GM18907 (cell line): ENCODE measurements around the gene DHRS12.
"Not testable (repeated sequence)": the region's sequence is repeated elsewhere in the genome, so short reads cannot be mapped to it uniquely, and the experiment has no call there.

Experiments used
- ATAC-seq: cut with Tn5 transposase; IDR thresholded peaks from one replicate; pipeline ENCODE4 v1.9.1; 2021; ENCODE audit warnings: mild to moderate bottlenecking, moderate library complexity; ENCODE audit not compliant: unreplicated experiment

The DHRS12 gene

GRCh38 chr13:51828730-51829567 lies 25.0 kb upstream of the DHRS12 start:
- no peak for ATAC-seq

DNA sequence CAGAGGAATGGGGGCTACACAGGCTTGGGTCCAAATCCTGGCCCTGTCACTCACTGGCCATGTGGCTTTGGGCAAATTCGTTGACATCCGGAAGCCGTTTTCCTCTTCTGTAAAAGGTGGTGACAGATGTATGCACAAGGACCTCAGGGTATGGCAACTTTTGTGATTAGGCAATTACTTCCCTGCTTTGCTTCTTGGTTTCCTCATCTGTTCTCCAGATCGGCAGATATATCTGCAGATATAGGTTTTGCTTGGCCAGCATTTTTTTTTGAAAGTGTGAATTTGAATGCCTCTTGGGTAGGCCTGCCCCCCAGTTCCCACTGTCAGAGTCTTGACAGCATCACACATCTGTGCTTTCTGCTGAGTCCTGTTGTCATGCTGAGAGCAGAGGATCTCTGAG lies 23.3 kb upstream of the DHRS12 start:
- ATAC-seq: no peak

- no peak for ATAC-seq
These were observed 22.6 kb upstream of the DHRS12 start for GRCh38 chr13:51826606-51827005.

DNA sequence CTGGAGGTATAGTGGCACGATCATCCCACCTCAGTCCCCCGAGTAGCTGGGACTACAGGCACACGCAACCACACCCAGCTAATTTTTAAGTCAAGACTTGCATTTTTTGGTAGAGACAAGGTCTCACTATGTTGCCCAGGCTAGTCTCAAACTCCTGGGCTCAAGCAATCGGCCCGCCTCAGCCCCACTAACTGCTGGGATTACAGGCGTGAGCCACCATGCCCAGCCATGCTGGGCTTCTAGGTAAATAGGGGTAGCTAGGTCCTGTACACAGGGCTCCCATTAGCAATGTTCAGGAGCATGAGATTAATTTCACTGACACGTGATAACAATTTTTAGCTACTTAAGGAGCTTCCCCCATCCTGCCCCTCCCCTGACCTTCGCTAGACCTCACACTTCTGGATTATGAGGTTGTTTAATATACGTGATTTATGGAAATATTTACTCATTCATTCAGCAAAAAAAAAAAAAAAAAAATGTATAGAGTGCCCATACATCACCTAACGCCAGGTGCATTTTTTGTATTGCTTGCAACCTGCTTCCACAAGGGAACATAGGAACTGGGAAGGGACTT lies 21.8 kb upstream of the DHRS12 start:
- no peak for ATAC-seq

DNA sequence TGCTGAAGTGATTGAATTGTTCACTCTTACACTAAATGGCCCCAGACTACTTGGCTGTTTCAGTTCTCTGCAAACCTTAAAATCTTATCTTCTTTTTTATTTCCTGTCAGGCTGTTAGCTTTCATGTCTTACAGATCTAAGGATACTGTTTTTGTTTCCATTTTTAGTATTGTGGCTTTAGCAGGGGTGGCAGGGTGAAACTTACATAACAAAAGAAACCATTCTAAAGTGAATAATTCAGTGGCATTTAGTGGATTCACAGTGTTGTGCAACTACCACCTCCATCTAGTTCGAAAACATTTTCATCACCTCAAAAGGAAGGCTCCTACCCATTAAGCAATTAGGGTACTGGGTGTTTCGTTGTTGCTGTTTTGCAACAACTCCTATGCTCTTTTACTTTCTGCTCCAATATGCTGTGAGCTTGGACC lies 21.2 kb upstream of the DHRS12 start:
- ATAC-seq: no peak

DNA sequence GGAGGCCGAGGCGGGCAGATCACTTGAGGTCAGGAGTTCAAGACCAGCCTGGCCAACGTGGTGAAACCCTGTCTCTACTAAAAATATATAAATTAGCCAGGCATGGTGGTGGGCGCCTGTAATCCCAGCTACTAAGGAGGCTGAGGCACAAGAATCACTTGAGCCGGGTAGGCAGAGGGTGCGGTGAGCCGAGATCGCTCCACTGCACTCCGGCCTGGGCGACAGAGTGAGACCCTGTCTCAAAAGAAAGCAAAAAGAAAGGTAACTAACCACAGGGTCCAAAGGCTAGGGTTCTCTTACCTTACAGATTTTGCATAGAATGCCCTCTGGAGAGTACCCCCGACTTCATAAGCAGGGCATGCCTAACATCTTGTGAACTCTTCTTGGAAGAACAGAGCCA lies 20.7 kb upstream of the DHRS12 start:
- ATAC-seq: not testable (repeated sequence)

DNA sequence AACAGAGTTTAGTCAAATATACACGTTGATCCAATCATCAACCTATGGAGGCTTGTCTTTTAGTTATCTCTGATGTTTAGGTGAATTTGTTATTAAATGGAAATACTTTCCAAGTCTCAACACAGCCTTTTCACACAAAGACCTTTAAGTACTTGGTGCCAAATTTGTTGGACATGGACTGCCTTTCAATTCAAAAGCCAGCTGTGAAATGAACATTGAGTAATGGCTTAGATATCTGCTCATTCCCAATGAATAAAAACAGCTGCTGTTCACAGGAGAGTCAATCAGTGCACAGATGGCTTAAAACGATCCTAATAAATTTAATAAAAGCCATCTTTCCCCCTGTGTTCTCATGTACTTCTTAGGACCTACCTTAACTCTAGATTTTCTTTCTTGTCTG lies 19.9 kb upstream of the DHRS12 start:
- ATAC-seq: no peak

DNA sequence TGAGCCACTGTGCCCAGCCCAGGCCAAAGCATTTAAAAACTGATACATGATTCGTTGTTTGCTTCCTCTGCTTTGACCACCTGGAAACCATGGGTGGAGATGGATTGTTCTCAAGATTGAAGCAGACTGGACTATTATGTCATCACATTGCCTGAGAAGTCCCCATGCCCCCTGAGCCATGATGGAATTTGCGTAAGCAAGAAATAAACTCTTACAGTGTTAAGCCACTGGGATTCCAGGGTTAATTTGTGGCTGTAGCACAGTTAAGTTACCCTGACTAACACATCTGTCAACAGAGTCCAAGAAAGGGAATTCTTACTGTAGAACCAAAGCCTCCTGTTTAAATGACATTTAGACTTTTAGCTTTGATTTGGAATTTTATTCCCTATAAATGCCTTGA lies 19.4 kb upstream of the DHRS12 start:
- no peak for ATAC-seq

GRCh38 chr13:51822106-51822815 lies 18.3 kb upstream of the DHRS12 start:
- no peak for ATAC-seq

DNA sequence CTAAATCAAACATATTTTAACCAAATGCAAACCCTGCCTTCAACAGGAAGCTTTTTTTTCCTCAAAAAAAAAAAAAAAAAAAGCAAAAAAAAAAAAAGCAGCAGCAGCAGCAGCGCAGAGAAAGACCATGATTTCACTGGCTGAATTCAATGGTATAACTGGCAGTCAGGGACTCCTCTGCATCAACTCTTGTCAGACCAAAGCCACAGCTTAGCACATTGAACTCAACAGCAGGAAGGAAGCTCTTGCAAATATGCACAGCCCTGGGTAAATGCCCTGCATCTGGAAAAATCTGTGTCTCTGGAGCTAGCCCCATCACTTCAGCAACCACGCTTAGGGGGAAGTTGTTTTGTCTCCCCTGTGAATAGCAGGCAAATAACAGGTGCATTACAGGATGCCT lies 17.6 kb upstream of the DHRS12 start:
- no peak for ATAC-seq

DNA sequence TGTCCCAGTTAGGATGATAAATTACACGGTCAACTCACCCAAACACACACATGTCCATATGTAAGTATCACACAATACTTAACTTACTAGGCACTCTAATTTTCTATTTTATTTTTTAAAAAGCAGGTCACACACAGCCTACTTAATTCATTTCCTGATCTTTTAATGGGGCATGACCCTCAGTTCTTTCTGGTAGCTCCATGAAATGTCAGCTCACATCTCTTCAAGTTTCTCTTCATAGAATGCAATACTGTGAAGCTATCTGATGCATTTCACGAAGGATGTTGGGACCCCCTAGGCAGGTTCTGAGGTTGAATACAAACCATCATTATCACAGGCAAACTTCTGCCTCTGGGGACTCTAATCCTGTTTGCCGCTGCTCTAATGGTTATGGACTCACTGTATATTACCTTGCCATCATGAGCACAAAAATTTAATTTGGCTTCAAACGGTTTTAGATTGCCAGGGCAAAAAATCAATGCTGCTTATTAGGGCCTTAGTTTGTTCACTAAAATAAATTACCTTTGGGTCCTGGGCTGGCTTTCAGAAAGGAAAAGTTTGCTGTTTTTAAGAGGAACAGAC lies 16.1 kb upstream of the DHRS12 start:
- no peak for ATAC-seq

GRCh38 chr13:51819544-51819943 lies 15.6 kb upstream of the DHRS12 start:
- no peak for ATAC-seq

DNA sequence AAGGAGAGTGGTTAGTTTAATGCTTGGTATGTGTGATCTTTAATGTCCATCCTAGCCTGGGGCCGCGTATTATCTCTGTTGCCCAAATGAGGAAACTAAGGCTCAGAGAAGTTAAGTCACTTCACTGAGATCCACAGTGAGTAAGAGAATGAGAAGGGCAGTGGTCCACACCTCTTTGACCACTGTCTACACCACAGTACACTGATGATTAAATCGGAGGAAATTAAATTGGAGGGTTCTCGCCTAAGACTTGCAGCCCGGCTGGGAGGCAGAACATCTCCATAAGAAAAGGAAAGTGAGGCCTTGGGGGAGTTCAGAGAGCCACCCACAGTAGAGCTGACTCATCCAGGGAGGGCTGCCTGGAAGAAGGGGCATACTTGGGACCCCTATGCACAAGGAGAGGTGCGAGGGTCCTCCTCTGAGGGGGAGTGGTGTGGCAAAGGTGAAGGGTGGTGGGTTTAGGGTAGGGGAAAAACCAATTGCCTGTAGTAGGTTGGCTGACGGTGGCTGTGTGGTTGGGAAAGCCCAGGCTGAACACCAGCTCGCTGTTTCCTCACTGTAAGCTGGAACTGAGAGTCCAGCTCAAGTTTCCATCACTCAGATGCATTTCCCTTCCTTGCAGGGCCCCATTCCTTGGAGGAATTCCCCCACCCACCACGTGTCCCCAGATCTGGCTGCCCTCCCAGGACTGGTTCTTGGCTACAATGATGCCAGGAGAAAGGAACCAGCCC lies 15.0 kb upstream of the DHRS12 start:
- peak; percentile 47 for ATAC-seq

DNA sequence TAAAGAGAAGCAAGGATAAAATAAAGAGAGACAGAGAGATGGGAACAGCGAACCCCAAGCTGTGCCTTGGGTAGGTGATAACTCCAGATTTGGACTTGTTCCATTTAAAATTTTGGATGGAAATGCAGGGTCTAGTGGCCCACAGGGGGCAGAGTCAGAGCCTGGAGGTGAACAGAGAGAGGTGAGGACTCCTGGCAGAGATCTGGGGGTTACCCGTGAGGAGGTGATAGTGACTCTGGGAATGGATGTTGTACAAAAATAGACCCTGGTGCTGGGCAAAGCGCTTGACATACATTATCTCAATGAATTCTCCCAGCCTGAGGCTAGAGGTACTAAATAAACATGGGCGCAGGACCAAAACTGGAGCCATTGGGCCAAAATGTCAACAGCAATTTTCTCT lies 14.3 kb upstream of the DHRS12 start:
- ATAC-seq: no peak

DNA sequence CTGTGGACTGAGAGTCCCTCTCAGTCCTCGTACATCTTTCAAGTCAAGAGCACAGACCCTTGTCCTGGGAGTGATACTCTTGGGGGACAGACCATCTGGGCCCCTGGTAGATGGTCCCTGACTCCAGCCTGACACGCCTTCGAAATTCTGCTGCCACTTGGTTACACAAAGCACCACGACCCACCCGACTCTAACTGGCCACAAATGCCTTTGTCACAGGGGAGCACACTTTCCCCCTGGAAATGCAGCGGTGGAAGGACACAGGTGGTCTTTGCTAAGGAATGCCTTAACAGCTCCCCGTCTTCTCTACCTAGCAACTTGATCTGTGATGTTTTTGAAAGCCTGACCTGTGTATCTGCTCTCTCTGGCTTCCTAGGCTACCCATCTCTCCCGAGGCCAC lies 13.8 kb upstream of the DHRS12 start:
- ATAC-seq: no peak

DNA sequence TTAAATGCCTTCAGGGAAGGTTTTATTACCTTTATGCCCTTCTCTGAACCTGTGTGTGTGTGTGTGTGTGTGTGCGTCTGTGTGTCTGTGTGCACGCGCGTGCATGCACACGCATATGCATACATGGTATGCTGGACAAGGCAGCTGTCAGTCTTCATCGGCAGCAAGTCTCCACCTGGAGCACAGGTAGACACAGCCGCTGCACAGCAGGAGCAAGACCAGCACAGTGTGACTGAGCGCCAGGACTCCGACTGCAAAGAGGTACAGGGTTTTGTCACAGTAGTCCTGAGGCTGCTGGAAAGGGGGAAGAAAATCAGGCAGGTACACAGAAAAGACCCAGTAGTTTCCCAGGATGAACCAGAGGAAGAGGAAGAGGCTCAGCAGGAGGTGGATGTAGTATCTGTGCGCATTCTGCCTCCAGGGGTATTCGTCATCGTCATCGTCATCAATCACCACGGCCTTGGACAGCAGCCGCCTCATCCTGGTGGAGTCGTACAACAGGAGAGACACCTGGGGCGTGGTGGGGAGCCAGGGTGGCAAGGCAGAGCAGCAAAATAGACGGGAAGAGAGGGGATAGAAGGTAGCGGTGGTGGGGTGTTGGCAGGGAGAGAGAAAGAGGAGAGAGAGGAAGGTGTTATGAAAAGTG lies 12.8 kb upstream of the DHRS12 start:
- no peak for ATAC-seq

- no peak for ATAC-seq
These were observed 11.9 kb upstream of the DHRS12 start for GRCh38 chr13:51815848-51816247.

DNA sequence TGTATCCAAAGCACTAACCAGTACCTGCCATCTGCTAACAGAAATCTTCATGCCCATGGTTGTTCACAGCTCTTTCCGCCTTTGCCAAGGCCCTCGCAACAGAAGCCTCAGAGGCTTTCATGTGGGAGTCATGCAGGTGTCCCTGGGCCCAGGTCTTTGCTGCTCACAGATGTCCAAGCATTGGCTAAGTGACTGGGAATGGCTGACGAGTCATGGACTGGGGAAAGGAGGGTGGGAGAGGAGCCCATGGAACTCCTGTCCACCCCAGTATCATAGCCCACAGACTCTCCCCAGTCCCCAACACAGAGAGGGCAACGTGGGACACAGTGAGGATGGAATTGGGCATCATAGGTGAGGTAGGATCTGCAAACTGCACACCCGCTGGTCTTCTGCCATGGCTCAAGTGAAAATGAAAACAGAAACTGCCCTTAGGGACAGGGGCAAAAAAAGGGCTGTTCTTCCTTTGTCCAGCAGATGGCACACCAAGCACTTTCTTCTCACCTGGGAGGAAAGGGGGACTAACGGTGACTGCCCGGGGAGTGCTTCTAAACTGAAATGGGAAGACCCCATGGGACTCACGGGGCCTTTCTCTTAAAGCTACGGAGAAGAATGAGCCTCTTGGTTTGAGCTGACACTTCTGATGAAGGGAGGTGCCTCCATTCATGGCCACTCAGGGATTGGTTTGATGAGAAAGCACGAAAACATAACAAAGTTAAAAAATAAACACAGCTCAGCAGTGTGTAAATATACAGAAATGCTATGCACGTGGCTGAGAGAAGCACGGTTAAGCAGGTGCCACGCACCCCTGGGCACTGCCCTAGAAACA lies 11.1 kb upstream of the DHRS12 start:
- peak; percentile 76 for ATAC-seq

DNA sequence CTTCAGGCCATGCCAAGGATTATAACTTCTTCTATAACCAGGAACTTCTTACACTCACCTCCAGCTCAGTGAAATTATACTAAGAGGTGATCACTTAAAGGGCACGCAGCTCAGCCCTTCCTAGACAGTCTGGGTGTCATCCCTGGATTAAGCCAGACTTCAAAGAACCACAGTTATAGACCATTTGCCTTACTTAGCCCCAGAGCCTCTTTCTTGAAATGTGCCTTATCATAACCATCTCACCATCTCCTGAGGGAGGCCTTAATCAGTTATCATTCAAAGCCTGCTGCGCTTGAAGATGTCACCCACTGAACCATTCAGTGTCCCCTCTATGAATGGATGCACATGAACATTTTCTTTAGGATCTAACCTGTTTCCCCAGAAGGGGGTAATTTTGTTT lies 10.1 kb upstream of the DHRS12 start:
- ATAC-seq: no peak
